CD4-positive, CD25-positive, alpha-beta regulatory T cell (primary cell): ENCODE results near the gene DRG2. TPM values are rescaled to one million over a fixed set of nuclear protein-coding genes. Genes with fewer than 3 reads are reported as not detected.
A peak's percentile ranks its signal among the peaks of the same experiment; 100 is the strongest.

Source experiments
- ATAC-seq, 2 donors: fragments of 150-1000 bp; cut with Tn5 transposase; one replicate each; pipeline ENCODE4 v1.10.0; 2021; ENCODE audit warnings: low read depth in 2 of 2, moderate number of reproducible peaks in 2 of 2, moderate library complexity in 1 of 2
- DNase-seq, 3 donors: peaks; one replicate each; pipeline versions ENCODE4 v3.0.0 to v3.0.0-alpha.2; 2012 to 2022; ENCODE audit warnings: mixed read lengths in 1 of 3
- H3K27ac ChIP-seq: one replicate; pipeline ENCODE4 v1.7.0; 2013; ENCODE audit warnings: mild to moderate bottlenecking, low read length; ENCODE audit not compliant: insufficient read depth, poor library complexity, severe bottlenecking
- H3K27me3 ChIP-seq: one replicate; pipeline ENCODE4 v1.7.0; 2013; ENCODE audit warnings: low read length; ENCODE audit not compliant: control insufficient read depth, insufficient read depth
- H3K36me3 ChIP-seq: one replicate; pipeline ENCODE4 v1.7.0; 2013; ENCODE audit warnings: mild to moderate bottlenecking, low read length, moderate library complexity; ENCODE audit not compliant: control insufficient read depth, insufficient read depth
- H3K4me1 ChIP-seq: 2 replicates; pipeline ENCODE4 v1.7.0; 2013; ENCODE audit warnings: mild to moderate bottlenecking, low read length; ENCODE audit not compliant: insufficient read depth, control insufficient read depth, poor library complexity, severe bottlenecking
- H3K4me3 ChIP-seq: one replicate; pipeline ENCODE4 v1.7.0; 2013; ENCODE audit warnings: low read depth, mild to moderate bottlenecking, low read length, moderate library complexity
- H3K9me3 ChIP-seq, 2 experiments: 1 replicate in 1 of 2; 2 replicates in 1 of 2; pipeline ENCODE4 v1.7.0; 2013; ENCODE audit warnings: low read length in 2 of 2, mild to moderate bottlenecking in 1 of 2, moderate library complexity in 1 of 2; ENCODE audit not compliant: control insufficient read depth in 2 of 2
- H3K27ac Mint-ChIP-seq, 3 donors: one replicate each; pipeline ENCODE4 v1.8.0; 2020 to 2022; ENCODE audit warnings: mild to moderate bottlenecking in 3 of 3, mixed read lengths in 3 of 3, moderate library complexity in 2 of 3
- H3K27me3 Mint-ChIP-seq: one replicate; pipeline ENCODE4 v1.8.0; 2022; ENCODE audit warnings: mild to moderate bottlenecking, mixed read lengths
- H3K36me3 Mint-ChIP-seq: one replicate; pipeline ENCODE4 v1.8.0; 2020; ENCODE audit warnings: mixed read lengths
- H3K4me1 Mint-ChIP-seq, 4 donors: one replicate each; pipeline ENCODE4 v1.8.0; 2020 to 2022; ENCODE audit warnings: mixed read lengths in 4 of 4, mild to moderate bottlenecking in 1 of 4
- H3K4me3 Mint-ChIP-seq, 4 donors: one replicate each; pipeline ENCODE4 v1.8.0; 2020 to 2022; ENCODE audit warnings: mild to moderate bottlenecking in 4 of 4, mixed read lengths in 4 of 4, moderate library complexity in 3 of 4
- H3K9me3 Mint-ChIP-seq, 7 donors: one replicate each; pipeline ENCODE4 v1.8.0; 2020 to 2022; ENCODE audit warnings: mixed read lengths in 7 of 7, mild to moderate bottlenecking in 3 of 7, moderate library complexity in 2 of 7
- polyA plus RNA-seq, 4 donors: library from polyadenylated mRNA; unstranded; fragments of 300-500 nt; fragmentation: Illumina TruSeq; gene quantifications; one replicate each; pipeline ENCODE4 v1.2.3, GENCODE V29; 2021
- total RNA-seq: library from RNA; stranded (reverse); gene quantifications from one replicate; pipeline ENCODE4 v1.2.3, GENCODE V29; 2022

DRG2 gene
- total and polyA plus RNA-seq, 5 donors from 2014 or later, result 36.4 to 54.5 (median 43.7) TPM

DNA sequence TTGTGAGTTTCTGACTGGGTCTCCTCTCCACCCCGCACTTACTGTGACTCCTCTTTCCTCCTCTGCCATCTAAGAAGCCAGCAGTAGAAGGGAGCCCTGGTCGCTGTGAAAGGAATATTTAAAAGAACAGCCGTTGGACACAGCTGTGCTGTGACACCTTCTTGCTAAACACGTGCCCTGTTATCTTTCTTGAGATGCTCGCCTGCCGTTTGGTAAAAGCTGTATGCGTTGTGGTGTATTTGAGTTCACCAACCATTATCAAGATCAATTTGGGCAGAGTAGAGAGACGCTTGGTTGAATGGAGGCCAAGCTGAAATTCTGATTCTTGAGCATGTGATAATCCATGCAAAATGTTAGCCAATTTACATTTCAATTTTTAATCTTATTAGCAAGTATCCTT, 44.8 kb upstream of the DRG2 start:
- H3K4me1 Mint-ChIP-seq, result peaks cover 12 to 44% (median 31%) of the 10 kb centered on the region in 4 donors
- Histone ChIP-seq H3K27me3 (no peaks in the 10 kb centered on the region), H3K36me3 (peaks cover 3% of the 10 kb centered on the region), H3K4me1 (peaks cover 21% of the 10 kb centered on the region), H3K27ac (no peak overlapping the region), H3K4me3 (no peak overlapping the region), H3K9me3 (no peaks in the 10 kb centered on the region)
- ATAC-seq (no peak), DNase-seq (no peak)
- H3K36me3 Mint-ChIP-seq, result peaks cover 13% of the 10 kb centered on the region
- H3K9me3 Mint-ChIP-seq, result no peaks in the 10 kb centered on the region
- H3K4me3 Mint-ChIP-seq, result peak overlapping the region in 2 of 4 donors; percentile 51 to 96
- H3K27me3 Mint-ChIP-seq, result no peaks in the 10 kb centered on the region
- H3K27ac Mint-ChIP-seq, result no peak overlapping the region

DNA sequence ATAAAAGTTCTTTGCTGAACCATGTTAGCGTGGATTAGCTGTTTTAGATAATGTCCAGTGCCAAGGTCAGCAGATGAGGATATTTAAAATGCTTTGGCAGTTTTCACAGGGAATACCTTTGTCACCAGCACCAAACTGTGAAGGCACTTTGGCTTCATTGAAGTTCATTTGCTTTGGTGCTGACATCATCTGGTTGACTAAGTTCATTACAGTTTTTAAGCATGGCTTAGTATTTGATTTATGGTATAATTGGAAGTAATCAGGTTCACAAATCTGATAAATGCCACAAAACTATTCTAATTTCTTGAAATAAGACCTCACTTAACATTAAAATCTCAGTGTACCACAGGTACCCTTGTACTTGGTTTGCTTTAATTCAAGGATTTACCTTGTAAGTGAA, 44.3 kb upstream of the DRG2 start:
- H3K36me3 Mint-ChIP-seq, result peaks cover 13% of the 10 kb centered on the region
- DNase-seq, result peak in 2 of 3 donors; percentile 11 to 29
- no peak overlapping the region for H3K4me3 ChIP-seq

DNA sequence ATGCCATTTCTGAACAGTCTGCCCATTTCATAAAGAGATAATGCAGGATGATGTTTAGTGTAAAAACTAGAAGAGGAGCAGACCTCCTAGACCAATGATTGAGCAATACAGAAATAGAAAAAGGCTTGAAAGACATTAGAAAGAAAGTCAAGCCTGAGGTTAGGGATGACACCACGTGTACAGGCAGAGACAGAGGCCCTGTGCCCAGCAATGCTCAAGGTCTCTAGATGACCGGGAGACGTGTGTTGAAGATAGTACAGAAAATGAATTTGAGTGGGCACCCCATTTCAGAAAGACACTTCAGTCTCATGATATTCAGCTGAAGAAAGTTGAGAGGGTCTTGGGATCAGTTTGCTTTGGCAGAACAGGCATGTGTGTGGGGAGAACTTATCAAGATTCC, 43.1 kb upstream of the DRG2 start:
- H3K9me3 ChIP-seq, result no peaks in the 10 kb centered on the region
- H3K4me1 Mint-ChIP-seq, result peaks cover 10 to 31% (median 24%) of the 10 kb centered on the region in 4 donors
- H3K36me3 ChIP-seq, result peaks cover 3% of the 10 kb centered on the region
- H3K27ac Mint-ChIP-seq, result no peak overlapping the region
- H3K36me3 Mint-ChIP-seq, result peaks cover 15% of the 10 kb centered on the region
- no peak overlapping the region for H3K4me3 ChIP-seq
- no peak for ATAC-seq
- peaks cover 14% of the 10 kb centered on the region for H3K4me1 ChIP-seq
- no peak overlapping the region for H3K27ac ChIP-seq
- no peak for DNase-seq
- no peaks in the 10 kb centered on the region for H3K27me3 ChIP-seq
- H3K4me3 Mint-ChIP-seq, result no peak overlapping the region
- no peaks in the 10 kb centered on the region for H3K9me3 Mint-ChIP-seq
- H3K27me3 Mint-ChIP-seq, result no peaks in the 10 kb centered on the region

More for the DNA sequence above, 44.3 kb upstream of the DRG2 start:
- H3K4me1 Mint-ChIP-seq, result peaks cover 10 to 39% (median 29%) of the 10 kb centered on the region in 4 donors
- Histone ChIP-seq H3K27me3 (no peaks in the 10 kb centered on the region), H3K4me1 (peaks cover 16% of the 10 kb centered on the region), H3K36me3 (peaks cover 3% of the 10 kb centered on the region), H3K9me3 (no peaks in the 10 kb centered on the region), H3K27ac (no peak overlapping the region)
- H3K9me3 Mint-ChIP-seq, result no peaks in the 10 kb centered on the region
- ATAC-seq, result no peak
- no peak overlapping the region for H3K27ac Mint-ChIP-seq
- H3K4me3 Mint-ChIP-seq, result peak overlapping the region in 2 of 4 donors; percentile 77 to 96
- no peaks in the 10 kb centered on the region for H3K27me3 Mint-ChIP-seq

GRCh38 chr17:18045691-18046350, 41.9 kb upstream of the DRG2 start:
- H3K4me1 Mint-ChIP-seq, result peaks cover 10 to 24% (median 18%) of the 10 kb centered on the region in 4 donors
- no peaks in the 10 kb centered on the region for H3K9me3 Mint-ChIP-seq
- no peaks in the 10 kb centered on the region for H3K9me3 ChIP-seq
- no peak overlapping the region for H3K4me3 ChIP-seq
- DNase-seq, result no peak
- no peaks in the 10 kb centered on the region for H3K27me3 Mint-ChIP-seq
- no peak overlapping the region for H3K27ac ChIP-seq
- H3K4me3 Mint-ChIP-seq, result no peak overlapping the region
- no peak for ATAC-seq
- H3K36me3 Mint-ChIP-seq, result peaks cover 21% of the 10 kb centered on the region
- no peak overlapping the region for H3K27ac Mint-ChIP-seq
- no peaks in the 10 kb centered on the region for H3K27me3 ChIP-seq
- peaks cover 5% of the 10 kb centered on the region for H3K36me3 ChIP-seq
- peaks cover 3% of the 10 kb centered on the region for H3K4me1 ChIP-seq

DNA sequence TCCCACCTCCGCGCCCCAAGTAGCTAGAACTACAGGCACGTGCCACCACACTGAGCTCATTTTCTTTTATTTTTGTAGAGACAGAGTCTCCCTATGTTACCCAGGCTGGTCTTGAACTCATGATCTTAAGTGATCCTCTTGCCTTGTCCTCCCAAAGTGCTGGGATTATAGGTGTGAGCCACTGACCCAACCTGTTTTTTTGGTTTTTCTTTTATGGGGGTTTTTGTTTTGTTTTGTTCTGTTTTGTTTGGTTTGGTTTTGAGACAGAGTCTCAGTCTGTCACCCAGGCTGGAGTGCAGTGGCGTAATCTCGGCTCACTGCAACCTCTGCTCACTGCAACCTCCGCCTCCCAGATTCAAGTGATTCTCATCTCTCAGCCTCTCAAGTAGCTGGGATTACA, 32.2 kb upstream of the DRG2 start:
- no peak for ATAC-seq

DNA sequence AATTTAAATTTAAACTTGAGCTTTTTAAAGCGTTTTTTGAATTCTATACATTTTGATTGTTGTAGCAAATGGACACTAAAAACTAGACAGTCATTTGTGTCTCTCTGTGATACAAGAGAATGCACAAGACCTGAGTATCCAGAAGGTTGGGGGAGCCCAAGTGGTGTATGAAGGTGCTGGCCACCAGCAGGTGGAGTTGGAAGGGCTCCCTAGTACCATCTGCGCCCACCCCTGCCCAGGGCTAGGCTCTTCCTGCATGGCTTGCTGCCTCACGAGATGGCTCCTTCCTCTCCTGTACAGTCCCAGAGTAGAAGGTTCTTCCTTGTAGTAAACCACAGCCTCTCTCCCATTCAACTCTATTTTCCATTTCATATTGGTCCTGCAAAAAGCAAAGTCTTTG, 31.5 kb upstream of the DRG2 start:
- peaks cover 52% of the 10 kb centered on the region for H3K36me3 ChIP-seq
- no peak overlapping the region for H3K27ac Mint-ChIP-seq
- ATAC-seq (no peak), DNase-seq (no peak)
- peaks cover 0 to 6% (median under 1%) of the 10 kb centered on the region in 4 donors for H3K4me1 Mint-ChIP-seq
- no peaks in the 10 kb centered on the region for H3K4me1 ChIP-seq
- no peaks in the 10 kb centered on the region for H3K9me3 ChIP-seq
- H3K4me3 ChIP-seq, result no peak overlapping the region
- H3K27me3 ChIP-seq, result no peaks in the 10 kb centered on the region
- H3K27ac ChIP-seq, result no peak overlapping the region
- no peak overlapping the region for H3K4me3 Mint-ChIP-seq
- H3K36me3 Mint-ChIP-seq, result peaks cover 34% of the 10 kb centered on the region
- H3K9me3 Mint-ChIP-seq, result peaks cover 0 to 2% (median 0%) of the 10 kb centered on the region in 7 donors
- H3K27me3 Mint-ChIP-seq, result no peaks in the 10 kb centered on the region

More for the DNA sequence above, 32.2 kb upstream of the DRG2 start:
- Mint-ChIP-seq H3K9me3 (peaks cover 0 to 1% (median 0%) of the 10 kb centered on the region in 7 donors), H3K27ac (no peak overlapping the region), H3K4me1 (peaks cover 0 to 6% (median 3%) of the 10 kb centered on the region in 4 donors), H3K27me3 (no peaks in the 10 kb centered on the region), H3K4me3 (no peak overlapping the region), H3K36me3 (peaks cover 34% of the 10 kb centered on the region)
- Histone ChIP-seq H3K27me3 (no peaks in the 10 kb centered on the region), H3K4me1 (no peaks in the 10 kb centered on the region), H3K4me3 (no peak overlapping the region), H3K9me3 (no peaks in the 10 kb centered on the region), H3K27ac (no peak overlapping the region), H3K36me3 (peaks cover 50% of the 10 kb centered on the region)
- DNase-seq, result no peak

DNA sequence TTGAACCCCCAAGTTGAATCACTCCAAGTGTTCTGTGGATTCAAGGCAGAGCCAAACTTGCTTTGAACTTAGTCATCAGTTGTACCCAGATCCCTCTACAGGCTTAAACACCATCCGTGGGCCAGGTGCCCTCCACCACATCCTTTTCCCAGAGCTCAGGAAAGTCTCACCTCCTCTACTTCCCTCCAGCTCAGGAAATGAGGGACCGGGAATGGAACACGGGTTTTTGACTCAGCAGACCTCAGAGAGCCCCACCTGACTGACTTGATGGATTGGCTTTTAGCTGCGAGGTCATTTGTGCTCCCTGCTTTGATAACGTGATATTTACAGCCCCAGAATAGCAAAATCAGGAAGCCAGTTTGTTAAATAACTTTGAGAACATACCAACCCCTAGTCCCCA, 28.5 kb upstream of the DRG2 start:
- Mint-ChIP-seq H3K36me3 (peaks cover 38% of the 10 kb centered on the region), H3K4me1 (peaks cover 0 to 3% (median 0%) of the 10 kb centered on the region in 4 donors), H3K4me3 (no peak overlapping the region), H3K27ac (no peak overlapping the region), H3K9me3 (peaks cover 0 to 2% (median 0%) of the 10 kb centered on the region in 7 donors), H3K27me3 (no peaks in the 10 kb centered on the region)
- H3K27me3 ChIP-seq, result no peaks in the 10 kb centered on the region
- no peaks in the 10 kb centered on the region for H3K9me3 ChIP-seq
- ATAC-seq (no peak), DNase-seq (no peak)
- no peaks in the 10 kb centered on the region for H3K4me1 ChIP-seq
- no peak overlapping the region for H3K4me3 ChIP-seq
- no peak overlapping the region for H3K27ac ChIP-seq
- H3K36me3 ChIP-seq, result peaks cover 53% of the 10 kb centered on the region

GRCh38 chr17:18064053-18064452, 23.7 kb upstream of the DRG2 start:
- peaks cover 39% of the 10 kb centered on the region for H3K36me3 ChIP-seq
- peaks cover 0 to 2% (median 0%) of the 10 kb centered on the region in 7 donors for H3K9me3 Mint-ChIP-seq
- H3K4me3 Mint-ChIP-seq, result no peak overlapping the region

More at GRCh38 chr17:18064053-18064452, 23.7 kb upstream of the DRG2 start:
- no peak for DNase-seq
- no peak for ATAC-seq
- H3K27me3 Mint-ChIP-seq, result no peaks in the 10 kb centered on the region
- H3K27ac ChIP-seq, result no peak overlapping the region
- H3K4me1 Mint-ChIP-seq, result peaks cover 0 to 3% (median 0%) of the 10 kb centered on the region in 4 donors
- peaks cover 18% of the 10 kb centered on the region for H3K36me3 Mint-ChIP-seq
- no peaks in the 10 kb centered on the region for H3K4me1 ChIP-seq
- peak overlapping the region in 1 of 3 donors; percentile 82 for H3K27ac Mint-ChIP-seq
- no peaks in the 10 kb centered on the region for H3K27me3 ChIP-seq
- H3K4me3 ChIP-seq, result no peak overlapping the region
- no peaks in the 10 kb centered on the region for H3K9me3 ChIP-seq
